ENCODE results near the gene CEP290. TPM values are rescaled to one million over a fixed set of nuclear protein-coding genes. Genes with fewer than 3 reads are reported as not detected.

CEP290 gene
- total and polyA plus RNA-seq, 10 of the 15 experiments (the other 5 are each of a cell fraction or from before 2014, with no cell fraction given): 4.8 to 15.7 (median 10.7) TPM

GRCh38 chr12:88172844-88173407 is 31.0 kb upstream of the CEP290 start:
- ChIA-PET POLR2A (no interaction called here), SMC1A (ENCODE audit: uncharacterized antibody, unreplicated experiment) (interaction anchor here (1.7 kb wide), 1 partner anchor 12 kb away, joined by 3 read pairs; no protein-coding TSS in a partner anchor), RAD21 (ENCODE audit: unreplicated experiment) (no interaction called here), CTCF (no interaction called here)
- in situ Hi-C loops (cut with MboI): no loop called here
- Histone ChIP-seq H3K36me3 (ENCODE audit: control insufficient read depth in 2 of 2, insufficient read depth in 2 of 2, low read length in 1 of 2) (no peaks in the 10 kb centered on the region; a peak in 1 of 4 replicates), H3K27me3 (replicated peaks in 1 of 2; ENCODE audit: control insufficient read depth in 2 of 2, insufficient read depth in 2 of 2, low read length in 1 of 2) (no peaks in the 10 kb centered on the region), H3K4me1 (ENCODE audit: control insufficient read depth, insufficient read depth, low read length) (no peaks in the 10 kb centered on the region), H4K20me1 (ENCODE audit: control insufficient read depth, insufficient read depth) (no peaks in the 10 kb centered on the region), H3K4me2 (ENCODE audit: control insufficient read depth, insufficient read depth) (no peak overlapping the region), H3K9ac (ENCODE audit: control insufficient read depth, insufficient read depth, low read length) (no peak overlapping the region), H3K4me3 (no peak overlapping the region), H2AFZ (ENCODE audit: control insufficient read depth, low read depth, low read length) (no peak overlapping the region), H3K79me2 (ENCODE audit: control insufficient read depth, insufficient read depth, low read length) (no peaks in the 10 kb centered on the region), H3K27ac (ENCODE audit: control insufficient read depth, insufficient read depth) (no peak overlapping the region), H3K9me3 (replicated peaks; ENCODE audit: control insufficient read depth, insufficient read depth, low read length) (no peaks in the 10 kb centered on the region)
- FAIRE-seq (no peak), DNase-seq (ENCODE audit: low read depth, low spot score) (no peak), ATAC-seq (no peak)
- TF ChIP-seq JUND (IDR thresholded peaks at IDR 0.05; ENCODE audit: low read depth, low read length) (no peak), CREM (IDR thresholded peaks at IDR 0.05; ENCODE audit: low read depth) (no peak), CEBPB (IDR thresholded peaks at IDR 0.05; ENCODE audit: borderline replicate concordance in 1 of 2, low read depth in 2 of 2, low read length in 2 of 2) (no peak), RELB (IDR thresholded peaks at IDR 0.05; ENCODE audit: low read depth) (no peak), NKRF (conservative IDR thresholded peaks at IDR 0.05) (no peak), REST (IDR thresholded peaks at IDR 0.05; ENCODE audit: low read depth, low read length) (no peak), NFXL1 (IDR thresholded peaks at IDR 0.05; ENCODE audit: borderline replicate concordance) (no peak), HDAC2 (IDR thresholded peaks at IDR 0.05) (no peak), CEBPZ (IDR thresholded peaks at IDR 0.05; ENCODE audit: low read depth, low read length) (no peak), RFX5 (IDR thresholded peaks at IDR 0.05; ENCODE audit: low read depth, low read length) (no peak), GATAD2B (conservative IDR thresholded peaks at IDR 0.05; ENCODE audit: low read depth) (no peak), ZNF384 (IDR thresholded peaks at IDR 0.05; ENCODE audit: borderline replicate concordance, low read depth, low read length) (no peak), CHD1 (IDR thresholded peaks at IDR 0.05; ENCODE audit: low read depth, low read length) (no peak)
- no TSS peak for BruUV-seq (replicated peaks)
- intact Hi-C loops (cut with micrococcal nuclease; ENCODE audit: unreplicated experiment): no loop called here

Data from GM12878 (cell line).